ENCODE measurements around the gene PKP4. TPM values are rescaled to one million over a fixed set of nuclear protein-coding genes. Genes with fewer than 3 reads are reported as not detected.
"Not testable (repeated sequence)": the region's sequence is repeated elsewhere in the genome, so short reads cannot be mapped to it uniquely, and the experiment has no call there.

The PKP4 gene
- total RNA-seq, 1 donor from 2014 or later, result 83.9 TPM

DNA sequence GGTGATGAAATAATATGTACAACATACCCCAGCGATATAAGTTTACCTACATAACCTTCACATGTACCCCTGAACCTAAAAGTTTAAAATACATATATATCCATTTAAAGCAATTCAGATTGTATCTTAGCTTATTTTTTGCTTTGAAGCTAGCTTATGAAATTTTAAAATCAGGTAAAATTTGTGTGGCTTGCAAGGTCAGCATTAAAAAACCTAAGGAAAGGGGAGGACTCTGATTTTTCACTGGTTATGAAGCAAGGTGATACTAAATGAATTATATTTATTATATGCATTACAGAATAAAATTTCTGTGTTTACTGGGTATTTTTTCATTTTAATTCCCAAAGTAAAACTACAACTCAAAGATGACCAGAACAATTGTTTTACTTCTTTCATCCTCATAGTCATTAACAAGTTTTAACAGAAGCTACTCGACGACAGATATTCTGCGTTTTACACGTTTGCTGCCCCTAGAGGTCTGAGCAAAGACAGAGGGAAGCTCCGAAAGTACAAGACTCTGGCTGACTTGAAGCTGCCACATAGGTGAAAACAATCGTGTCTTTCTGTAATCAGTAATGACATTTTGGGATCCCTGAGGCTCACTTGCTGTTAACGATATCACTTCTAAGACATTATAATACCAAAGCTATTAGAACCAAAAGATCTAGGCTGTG is 17.1 kb downstream of the PKP4 start:
- Histone ChIP-seq H3K9ac (no peak overlapping the region), H3K27ac (no peak overlapping the region), H3K4me3 (no peak overlapping the region), H3K4me2 (no peak overlapping the region), H3F3A (ENCODE audit: low read depth) (no peaks in the 10 kb centered on the region), H3K4me1 (peaks cover 17% of the 10 kb centered on the region), H3K27me3 (no peaks in the 10 kb centered on the region), H3K9me3 (ENCODE audit: low read depth) (no peaks in the 10 kb centered on the region), H2AFZ (replicated peaks) (no peak overlapping the region), H3K79me2 (ENCODE audit: low read depth) (peaks cover 93% of the 10 kb centered on the region), H4K20me1 (ENCODE audit: low read depth) (peaks cover 26% of the 10 kb centered on the region), H3K36me3 (peaks cover 5% of the 10 kb centered on the region)
- Mint-ChIP-seq H3K36me3 (peaks cover 34% of the 10 kb centered on the region), H3K4me1 (peaks cover 3% of the 10 kb centered on the region), H3K27me3 (ENCODE audit: insufficient read depth, low read depth) (no peaks in the 10 kb centered on the region), H3K9me3 (peaks cover 13% of the 10 kb centered on the region), H3K4me3 (no peak overlapping the region), H3K27ac (no peak overlapping the region)
- DNase-seq (ENCODE audit: low spot score), result peak; percentile 38
- TF ChIP-seq EZH2 (IDR thresholded peaks at IDR 0.05), result no peak
- TF ChIP-seq EZH2phosphoT487 (IDR thresholded peaks at IDR 0.05), result no peak
- TF ChIP-seq, protein P1, sequence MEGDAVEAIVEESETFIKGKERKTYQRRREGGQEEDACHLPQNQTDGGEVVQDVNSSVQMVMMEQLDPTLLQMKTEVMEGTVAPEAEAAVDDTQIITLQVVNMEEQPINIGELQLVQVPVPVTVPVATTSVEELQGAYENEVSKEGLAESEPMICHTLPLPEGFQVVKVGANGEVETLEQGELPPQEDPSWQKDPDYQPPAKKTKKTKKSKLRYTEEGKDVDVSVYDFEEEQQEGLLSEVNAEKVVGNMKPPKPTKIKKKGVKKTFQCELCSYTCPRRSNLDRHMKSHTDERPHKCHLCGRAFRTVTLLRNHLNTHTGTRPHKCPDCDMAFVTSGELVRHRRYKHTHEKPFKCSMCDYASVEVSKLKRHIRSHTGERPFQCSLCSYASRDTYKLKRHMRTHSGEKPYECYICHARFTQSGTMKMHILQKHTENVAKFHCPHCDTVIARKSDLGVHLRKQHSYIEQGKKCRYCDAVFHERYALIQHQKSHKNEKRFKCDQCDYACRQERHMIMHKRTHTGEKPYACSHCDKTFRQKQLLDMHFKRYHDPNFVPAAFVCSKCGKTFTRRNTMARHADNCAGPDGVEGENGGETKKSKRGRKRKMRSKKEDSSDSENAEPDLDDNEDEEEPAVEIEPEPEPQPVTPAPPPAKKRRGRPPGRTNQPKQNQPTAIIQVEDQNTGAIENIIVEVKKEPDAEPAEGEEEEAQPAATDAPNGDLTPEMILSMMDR (IDR thresholded peaks at IDR 0.05), result peak; percentile 58

DNA sequence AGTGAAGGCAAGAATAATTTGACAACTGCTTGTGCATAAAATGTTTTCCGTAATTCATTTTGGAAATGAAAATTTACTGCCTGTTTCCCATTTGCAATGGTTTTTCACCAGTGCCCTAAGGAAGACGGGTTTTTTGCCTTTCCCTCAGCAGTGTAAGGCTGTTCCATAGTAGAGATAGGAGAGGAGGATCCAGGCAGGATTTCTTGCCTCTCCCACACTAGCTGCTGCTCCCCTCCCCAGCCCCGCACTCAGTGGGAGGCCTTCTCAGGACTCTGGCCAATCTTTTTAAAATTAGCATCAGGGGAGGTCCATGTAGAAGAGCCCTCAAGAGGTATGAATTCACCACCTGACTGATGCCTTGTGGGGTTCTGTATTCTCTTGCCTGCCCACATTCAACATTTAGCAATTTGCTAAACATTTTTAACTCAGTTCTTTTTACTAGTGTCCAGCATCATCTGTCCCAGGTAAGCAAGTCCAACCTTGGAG is 17.8 kb downstream of the PKP4 start:
- Mint-ChIP-seq H3K36me3 (peaks cover 30% of the 10 kb centered on the region), H3K9me3 (peaks cover 10% of the 10 kb centered on the region)
- H3K4me1 ChIP-seq, result peaks cover 17% of the 10 kb centered on the region
- H3K4me3 Mint-ChIP-seq; H3K9ac ChIP-seq; H3K9me3 ChIP-seq (ENCODE audit: low read depth); DNase-seq (ENCODE audit: low spot score); H3K27me3 ChIP-seq; H3K4me1 Mint-ChIP-seq; H3K4me3 ChIP-seq; H2AFZ ChIP-seq (replicated peaks); H3K27ac Mint-ChIP-seq; H3K36me3 ChIP-seq; H3K27ac ChIP-seq; H3K4me2 ChIP-seq; H3F3A ChIP-seq (ENCODE audit: low read depth); H3K27me3 Mint-ChIP-seq (ENCODE audit: insufficient read depth, low read depth): not testable (repeated sequence)
- H4K20me1 ChIP-seq (ENCODE audit: low read depth), result peaks cover 26% of the 10 kb centered on the region
- H3K79me2 ChIP-seq (ENCODE audit: low read depth), result peaks cover 93% of the 10 kb centered on the region

DNA sequence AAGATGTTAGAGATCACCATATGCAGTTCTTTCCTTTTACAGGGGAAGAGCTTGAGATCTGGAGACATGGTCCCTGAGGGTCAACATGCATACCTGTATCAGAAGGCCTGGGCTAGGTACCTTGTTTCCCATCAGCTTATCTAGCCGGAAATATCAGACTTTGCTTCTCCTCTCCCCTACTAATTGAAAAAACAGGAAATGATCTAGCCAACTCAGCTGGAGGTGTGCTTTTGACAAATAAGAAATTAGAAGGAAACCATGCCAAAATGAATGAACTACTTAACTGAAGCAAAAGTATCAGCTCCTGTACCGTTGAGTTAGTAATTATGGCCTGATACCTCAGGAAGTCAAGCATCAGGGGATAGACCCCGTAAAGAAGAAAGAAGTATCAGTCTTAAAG is 20.4 kb downstream of the PKP4 start:
- Histone ChIP-seq H3K4me2 (no peak overlapping the region), H3K9me3 (ENCODE audit: low read depth) (no peaks in the 10 kb centered on the region), H2AFZ (replicated peaks) (no peak overlapping the region), H3K27ac (no peak overlapping the region), H3K4me3 (no peak overlapping the region), H3K79me2 (ENCODE audit: low read depth) (peaks cover 93% of the 10 kb centered on the region), H3K9ac (no peak overlapping the region), H3K36me3 (peaks cover 5% of the 10 kb centered on the region), H4K20me1 (ENCODE audit: low read depth) (peaks cover 23% of the 10 kb centered on the region), H3K27me3 (no peaks in the 10 kb centered on the region), H3F3A (ENCODE audit: low read depth) (no peaks in the 10 kb centered on the region), H3K4me1 (peaks cover 12% of the 10 kb centered on the region)
- peaks cover 18% of the 10 kb centered on the region for H3K36me3 Mint-ChIP-seq
- peaks cover 3% of the 10 kb centered on the region for H3K4me1 Mint-ChIP-seq
- no peak for DNase-seq (ENCODE audit: low spot score)
- H3K9me3 Mint-ChIP-seq, result peaks cover 8% of the 10 kb centered on the region
- no peak overlapping the region for H3K4me3 Mint-ChIP-seq
- no peaks in the 10 kb centered on the region for H3K27me3 Mint-ChIP-seq (ENCODE audit: insufficient read depth, low read depth)
- no peak overlapping the region for H3K27ac Mint-ChIP-seq
- TF ChIP-seq, protein P1 (IDR thresholded peaks at IDR 0.05), result no peak
- TF ChIP-seq EZH2phosphoT487 (IDR thresholded peaks at IDR 0.05) (no peak), EZH2 (IDR thresholded peaks at IDR 0.05) (no peak)

DNA sequence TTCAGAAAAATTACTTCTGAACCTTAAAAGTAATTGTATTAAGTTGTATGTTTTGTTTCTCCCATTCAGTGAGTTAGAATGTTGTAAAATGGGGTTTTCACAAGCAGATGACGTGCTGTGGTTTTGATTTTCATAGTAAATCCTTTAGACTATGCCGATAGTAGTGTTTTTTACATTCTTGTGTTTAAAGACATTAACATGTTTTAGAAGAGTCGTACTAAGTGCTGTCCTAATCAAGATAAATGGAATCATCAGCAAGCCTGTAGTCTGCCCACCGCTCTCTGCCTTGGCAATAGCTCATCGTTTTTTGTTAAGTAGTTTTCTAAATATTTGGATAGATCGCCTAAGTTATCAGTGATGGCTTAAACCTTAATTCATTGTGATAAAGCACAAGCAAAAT is 21.5 kb downstream of the PKP4 start:
- H3K4me3 Mint-ChIP-seq, result no peak overlapping the region
- Histone ChIP-seq H3F3A (ENCODE audit: low read depth) (no peaks in the 10 kb centered on the region), H3K9ac (no peak overlapping the region), H3K4me3 (no peak overlapping the region), H3K36me3 (no peaks in the 10 kb centered on the region), H3K4me1 (peaks cover 12% of the 10 kb centered on the region), H3K9me3 (ENCODE audit: low read depth) (no peaks in the 10 kb centered on the region), H3K4me2 (no peak overlapping the region), H2AFZ (replicated peaks) (no peak overlapping the region), H3K79me2 (ENCODE audit: low read depth) (peaks cover 94% of the 10 kb centered on the region), H3K27ac (no peak overlapping the region), H4K20me1 (ENCODE audit: low read depth) (peaks cover 23% of the 10 kb centered on the region), H3K27me3 (no peaks in the 10 kb centered on the region)
- TF ChIP-seq, protein P1 (IDR thresholded peaks at IDR 0.05), result no peak
- TF ChIP-seq EZH2 (IDR thresholded peaks at IDR 0.05), result no peak
- no peak for TF ChIP-seq EZH2phosphoT487 (IDR thresholded peaks at IDR 0.05)
- no peak overlapping the region for H3K27ac Mint-ChIP-seq
- no peak for DNase-seq (ENCODE audit: low spot score)
- peaks cover 13% of the 10 kb centered on the region for H3K36me3 Mint-ChIP-seq
- H3K27me3 Mint-ChIP-seq (ENCODE audit: insufficient read depth, low read depth), result no peaks in the 10 kb centered on the region
- H3K4me1 Mint-ChIP-seq, result peaks cover 3% of the 10 kb centered on the region
- peaks cover 2% of the 10 kb centered on the region for H3K9me3 Mint-ChIP-seq
